K562 (cell line): Measurements from ENCODE around the gene MON2. TPM values are rescaled to one million over a fixed set of nuclear protein-coding genes. Genes with fewer than 3 reads are reported as not detected.
A peak's percentile ranks its signal among the peaks of the same experiment; 100 is the strongest.

Experiments
- ATF6 ChIP-seq: sonication (generic); formaldehyde crosslinking; IDR thresholded peaks from 2 replicates; pipeline ENCODE4 v1.4.0; 2020; ENCODE audit warnings: mild to moderate bottlenecking, missing genetic modification reagents
- BDP1 ChIP-seq: IDR thresholded peaks from 3 replicates; pipeline ENCODE4 v1.6.1; 2011; ENCODE audit not compliant: insufficient read length, insufficient read depth
- CEBPG ChIP-seq, 3 experiments: fragments of 200-800 bp in 1 of 3; sonication (Bioruptor generic) in 1 of 3; sonication (generic) in 1 of 3; formaldehyde crosslinking in 1 of 3; IDR thresholded peaks in 2 of 3; conservative IDR thresholded peaks in 1 of 3; 2 replicates each; pipeline versions ENCODE4 v1.6.1 to v1.8.0; 2016 to 2022; ENCODE audit warnings: missing compliant biosample characterization in 2 of 3, missing genetic modification characterization in 2 of 3, mild to moderate bottlenecking in 1 of 3, missing genetic modification reagents in 1 of 3
- CREB3 ChIP-seq: fragments of 450-650 bp; conservative IDR thresholded peaks from 2 replicates; pipeline ENCODE4 v1.6.1; 2016; ENCODE audit warnings: missing genetic modification characterization, low read depth, mild to moderate bottlenecking, missing compliant biosample characterization, moderate library complexity
- CREBBP ChIP-seq: IDR thresholded peaks from one replicate; pipeline ENCODE4 v1.6.1; 2012; ENCODE audit warnings: low read depth, mild to moderate bottlenecking, control low read depth, inconsistent platforms, low read length
- CTCF ChIP-seq, 3 experiments: IDR thresholded peaks in 2 of 3; conservative IDR thresholded peaks in 1 of 3; 2 replicates each; pipeline ENCODE4 v1.5.1; 2011 to 2012; ENCODE audit warnings: low read length in 3 of 3, mild to moderate bottlenecking in 3 of 3, control low read depth in 2 of 3, improper control_type of control experiment in 1 of 3, inconsistent platforms in 1 of 3, low read depth in 1 of 3, mixed read lengths in 1 of 3, moderate library complexity in 1 of 3; ENCODE audit not compliant: insufficient read depth in 2 of 3
- ELF2 ChIP-seq: fragments of 250-450 bp; sonication (Bioruptor Pico); IDR thresholded peaks from 2 replicates; pipeline ENCODE4 v1.5.0; 2021; ENCODE audit warnings: mild to moderate bottlenecking
- HNRNPUL1 ChIP-seq: fragments of 200-400 bp; formaldehyde crosslinking; IDR thresholded peaks from 2 replicates; pipeline ENCODE4 v1.6.1; 2017; ENCODE audit warnings: low read length
- POLR2AphosphoS2 ChIP-seq: IDR thresholded peaks from 2 replicates; pipeline ENCODE4 v1.6.1; 2012; ENCODE audit warnings: low read length, improper control_type of control experiment
- SMARCC2 ChIP-seq: fragments of 450-650 bp; IDR thresholded peaks from 2 replicates; pipeline ENCODE4 v1.6.1; 2017; ENCODE audit warnings: antibody characterized with exemption, moderate library complexity, mild to moderate bottlenecking, low read depth
- SPI1 ChIP-seq: IDR thresholded peaks from 2 replicates; pipeline ENCODE4 v1.6.1; 2011; ENCODE audit warnings: low read depth, low read length, control low read depth, borderline replicate concordance
- TAL1 ChIP-seq: fragments of 450-650 bp; IDR thresholded peaks from 2 replicates; pipeline ENCODE4 v1.6.1; 2016; ENCODE audit warnings: mild to moderate bottlenecking
- VEZF1 ChIP-seq: fragments of 200-800 bp; sonication (Bioruptor generic); IDR thresholded peaks from 2 replicates; pipeline ENCODE4 v1.6.1; 2017; ENCODE audit warnings: missing genetic modification characterization, missing compliant biosample characterization
- ZBTB5 ChIP-seq: fragments of 450-650 bp; IDR thresholded peaks from 2 replicates; pipeline ENCODE4 v1.6.1; 2017; ENCODE audit warnings: antibody characterized with exemption
- ZFX ChIP-seq: sonication (generic); formaldehyde crosslinking; IDR thresholded peaks from 2 replicates; pipeline ENCODE4 v1.8.0; 2022; ENCODE audit warnings: mild to moderate bottlenecking, missing genetic modification reagents, moderate library complexity
- polyA plus RNA-seq, 8 experiments: library from polyadenylated mRNA; depleted of rRNA in 4 of 8; stranded (reverse) in 5 of 8; unstranded in 3 of 8; fragments of >200 nt; fragmentation: Nextera tagmentation in 2 of 8; fragmentation: Illumina TruSeq in 1 of 8; extraction: Ambion mirVana in 2 of 8; extraction: Trizol in 1 of 8; gene quantifications; 2 replicates each; pipeline versions ENCODE4 v1.2.1 to v1.2.3, GENCODE V29; 2011 to 2014; ENCODE audit warnings: inconsistent platforms in 1 of 8, missing spikeins in 1 of 8
- total RNA-seq, 7 experiments: library from RNA; depleted of rRNA in 6 of 7; stranded (reverse); fragments of >200 nt in 6 of 7; fragmentation: Illumina TruSeq in 2 of 7; extraction: Trizol in 2 of 7; gene quantifications; 2 replicates each; pipeline versions ENCODE4 v1.2.1 to v1.2.3, GENCODE V29; 2011 to 2021; ENCODE audit warnings: low replicate concordance in 1 of 7

The MON2 gene
- total and polyA plus RNA-seq, 9 of the 15 experiments (the other 6 are each of a cell fraction or from before 2014, with no cell fraction given) = 3.6 to 31.6 (median 16.8) TPM

- TF ChIP-seq ATF6 (CRISPR knock-in tag) (0 out of 2 replicates have a peak, but pooled peaks have one; percentile 76), TAL1 (no peak), ZBTB5 (no peak), SPI1 (no peak), POLR2AphosphoS2 (no peak), ZFX (peak; percentile 89), CREBBP (no peak), SMARCC2 (no peak), CTCF (IDR thresholded peaks at IDR 0.05 in 2 of 3, conservative IDR thresholded peaks at IDR 0.05 in 1 of 3; ENCODE audit: insufficient read depth in 2 of 3, low read depth in 1 of 3, low read length in 3 of 3) (peak in 1 of 3 experiments; percentile 2; a peak in 1 of 6 replicates), CEBPG (CRISPR knock-in tag; IDR thresholded peaks at IDR 0.05) (0 out of 2 replicates have a peak, but pooled peaks have one; percentile 25), CEBPG (tag; conservative IDR thresholded peaks at IDR 0.05 in 1 of 2, IDR thresholded peaks at IDR 0.05 in 1 of 2) (no peak), VEZF1 (CRISPR knock-in tag) (peak; percentile 86), BDP1 (no peak), CREB3 (tag) (no peak), HNRNPUL1 (no peak), ELF2 (CRISPR knock-in tag) (peak; percentile 93)
These were observed at the start of gene MON2 (continued) for GRCh38 chr12:62466594-62467491.
